Measurements from ENCODE around the gene CARS1.
"Not testable (repeated sequence)": the region's sequence is repeated elsewhere in the genome, so short reads cannot be mapped to it uniquely, and the experiment has no call there.

CARS1 gene

GRCh38 chr11:3089236-3090061 lies 32.2 kb upstream of the CARS1 start:
- DNase-seq: no peak

- no peak for DNase-seq
Observed at GRCh38 chr11:3088806-3089205, 31.6 kb upstream of the CARS1 start.

- DNase-seq: no peak
Observed at GRCh38 chr11:3087821-3088800, 30.9 kb upstream of the CARS1 start.

GRCh38 chr11:3087373-3087772 lies 30.1 kb upstream of the CARS1 start:
- no peak for DNase-seq

- no peak for DNase-seq
Observed at GRCh38 chr11:3086671-3087150, 29.5 kb upstream of the CARS1 start.

- DNase-seq: no peak
Observed at GRCh38 chr11:3086114-3086513, 28.9 kb upstream of the CARS1 start.

GRCh38 chr11:3085052-3085451 lies 27.8 kb upstream of the CARS1 start:
- DNase-seq: no peak

- DNase-seq: no peak
Observed at GRCh38 chr11:3083321-3083720, 26.1 kb upstream of the CARS1 start.

GRCh38 chr11:3081386-3081751 lies 24.1 kb upstream of the CARS1 start:
- DNase-seq: no peak

- no peak for DNase-seq
Observed at GRCh38 chr11:3080733-3081385, 23.6 kb upstream of the CARS1 start.

- DNase-seq: no peak
Observed at GRCh38 chr11:3080104-3080503, 22.9 kb upstream of the CARS1 start.

GRCh38 chr11:3077846-3078440 lies 20.7 kb upstream of the CARS1 start:
- no peak for DNase-seq

- DNase-seq: peak; percentile 10
Observed at GRCh38 chr11:3077189-3077836, 20.1 kb upstream of the CARS1 start.

- DNase-seq: peak; percentile 5
Observed at GRCh38 chr11:3074912-3075589, 17.8 kb upstream of the CARS1 start.

- DNase-seq: peak; percentile 73
Observed at GRCh38 chr11:3073029-3073435, 15.8 kb upstream of the CARS1 start.

GRCh38 chr11:3069425-3069824 lies 12.2 kb upstream of the CARS1 start:
- no peak for DNase-seq

GRCh38 chr11:3066308-3066707 lies 9.1 kb upstream of the CARS1 start:
- not testable (repeated sequence) for DNase-seq

GRCh38 chr11:3064709-3065108 lies 7.5 kb upstream of the CARS1 start:
- DNase-seq: not testable (repeated sequence)

GRCh38 chr11:3063876-3064275 lies 6.7 kb upstream of the CARS1 start:
- DNase-seq: not testable (repeated sequence)

GRCh38 chr11:3063432-3063831 lies 6.2 kb upstream of the CARS1 start:
- not testable (repeated sequence) for DNase-seq

GRCh38 chr11:3060436-3061025 lies 3.3 kb upstream of the CARS1 start:
- DNase-seq: no peak

All from kidney glomerular epithelial cell (primary cell).